ES-I3 (cell line): ENCODE data around the gene ZNF497.
"Not testable (repeated sequence)": the region's sequence is repeated elsewhere in the genome, so short reads cannot be mapped to it uniquely, and the experiment has no call there.

Experiments
- H3K36me3 ChIP-seq: 2 replicates; pipeline ENCODE4 v1.6.1; 2013; ENCODE audit warnings: mild to moderate bottlenecking, low read length, control low read depth, moderate library complexity; ENCODE audit not compliant: insufficient read depth
- H3K4me1 ChIP-seq: 2 replicates; pipeline ENCODE4 v1.6.1; 2013; ENCODE audit warnings: mild to moderate bottlenecking, control low read depth, low read length; ENCODE audit not compliant: insufficient read depth
- H3K9ac ChIP-seq: 2 replicates; pipeline ENCODE4 v1.6.1; 2013; ENCODE audit warnings: low read depth, mild to moderate bottlenecking, low read length, moderate library complexity
- H3K9me3 ChIP-seq: 2 replicates; pipeline ENCODE4 v1.6.1; 2013; ENCODE audit warnings: mild to moderate bottlenecking, low read length, moderate library complexity; ENCODE audit not compliant: control insufficient read depth, insufficient read depth

ZNF497 gene

DNA sequence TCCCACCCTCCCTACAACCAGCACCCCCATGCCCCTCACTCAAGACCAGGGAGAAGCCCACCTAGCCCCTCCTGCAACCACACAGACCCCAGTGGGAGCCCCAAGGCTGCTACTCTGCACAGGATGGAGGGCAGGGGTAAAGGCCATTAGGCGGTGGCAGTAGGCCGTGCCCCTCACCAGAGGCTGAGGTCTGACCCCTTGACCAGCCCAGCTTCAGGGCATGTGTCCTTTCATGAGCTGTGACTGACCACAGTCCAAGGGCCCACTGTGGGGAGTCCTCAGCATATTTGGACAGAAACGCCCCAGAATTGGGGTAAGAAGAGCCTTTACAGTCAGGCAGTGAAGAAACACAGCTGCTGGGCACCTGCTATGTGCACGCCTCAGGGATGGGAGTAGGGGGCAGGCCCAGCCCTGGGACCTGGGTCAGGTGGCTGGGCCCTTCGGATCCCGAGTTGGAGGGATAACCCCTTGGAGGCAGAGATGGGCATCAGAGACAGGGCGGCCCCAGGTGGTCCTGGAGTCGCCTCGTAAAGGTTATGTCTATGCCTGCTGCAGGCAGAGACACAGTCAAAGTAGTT, 22.9 kb upstream of the ZNF497 start:
- peaks cover 15% of the 10 kb centered on the region for H3K36me3 ChIP-seq

DNA sequence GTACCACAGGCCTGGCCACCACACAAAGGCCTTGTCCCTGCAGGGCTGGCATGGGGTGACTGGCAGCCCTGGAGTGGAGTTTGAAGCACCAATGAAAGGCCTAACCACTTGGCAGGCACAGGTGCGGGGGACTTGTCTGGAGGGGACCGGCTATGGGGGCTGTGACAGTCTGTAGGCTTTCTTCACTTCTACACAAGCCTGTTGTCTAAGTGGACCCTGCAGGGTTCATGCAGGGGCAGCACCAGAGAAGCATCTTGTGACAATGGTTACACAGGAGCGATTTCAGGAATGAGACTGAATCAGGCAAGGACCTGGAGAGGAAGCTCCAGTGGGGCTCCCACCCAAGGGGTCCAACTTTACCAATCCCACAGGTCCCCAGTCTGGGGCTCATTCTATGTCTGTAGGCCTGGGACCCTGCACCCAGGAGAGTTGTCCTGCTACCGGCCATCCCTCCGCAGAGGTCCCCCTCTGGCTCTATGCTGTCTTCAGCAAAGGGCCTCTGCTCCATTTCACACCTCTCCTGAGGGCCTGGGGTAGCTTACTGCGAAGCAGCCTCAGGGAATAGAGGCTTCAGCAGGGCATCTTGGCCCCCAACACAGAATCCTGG, 20.5 kb upstream of the ZNF497 start:
- Histone ChIP-seq H3K9ac (no peak overlapping the region), H3K9me3 (no peaks in the 10 kb centered on the region), H3K4me1 (peaks cover 7% of the 10 kb centered on the region; the same call in 1 of the 2 replicates)

More for the DNA sequence above, 22.9 kb upstream of the ZNF497 start:
- Histone ChIP-seq H3K9ac (peak overlapping the region; percentile 90), H3K9me3 (no peaks in the 10 kb centered on the region), H3K4me1 (peaks cover 7% of the 10 kb centered on the region; the same call in 1 of the 2 replicates)

DNA sequence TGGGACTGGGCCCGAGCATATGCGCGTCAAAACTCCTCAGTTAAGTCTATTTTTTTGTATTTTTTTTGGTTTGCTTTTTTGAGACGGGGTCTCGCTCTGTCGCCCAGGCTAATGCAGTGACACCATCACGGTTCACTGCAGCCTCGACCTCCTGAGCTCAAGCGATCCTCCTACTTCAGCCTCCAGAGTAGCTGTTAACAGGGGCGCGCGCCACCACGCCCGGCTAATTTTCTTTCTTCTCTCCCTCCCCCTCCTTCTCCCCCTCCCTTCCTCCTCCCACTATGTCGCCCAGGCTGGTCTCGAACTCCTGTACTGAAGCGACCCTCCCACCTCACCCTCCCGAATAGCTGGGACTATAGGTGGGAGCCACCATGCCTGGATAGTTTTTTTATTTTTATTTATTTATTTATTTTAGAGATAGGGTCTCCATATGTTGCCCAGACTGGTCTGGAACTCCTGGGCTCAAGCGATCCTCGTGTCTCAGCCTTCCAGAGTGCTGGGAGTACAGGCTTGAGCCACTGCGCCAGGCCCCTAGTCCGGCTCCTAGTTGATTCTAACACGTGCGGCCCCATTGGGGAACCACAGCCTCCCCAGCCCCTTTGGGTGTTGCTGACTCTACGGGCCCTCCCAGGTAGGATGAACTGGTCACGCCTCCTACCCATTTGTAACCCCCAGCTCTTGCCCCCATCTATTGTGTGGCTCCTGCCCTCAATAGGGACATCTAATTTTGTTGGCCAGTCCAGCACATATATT, 19.1 kb upstream of the ZNF497 start:
- Histone ChIP-seq H3K9ac (peak overlapping the region; percentile 95), H3K9me3 (no peaks in the 10 kb centered on the region), H3K36me3 (no peaks in the 10 kb centered on the region), H3K4me1 (peaks cover 7% of the 10 kb centered on the region; the same call in 1 of the 2 replicates)

More for the DNA sequence above, 20.5 kb upstream of the ZNF497 start:
- H3K36me3 ChIP-seq: peaks cover 2% of the 10 kb centered on the region

DNA sequence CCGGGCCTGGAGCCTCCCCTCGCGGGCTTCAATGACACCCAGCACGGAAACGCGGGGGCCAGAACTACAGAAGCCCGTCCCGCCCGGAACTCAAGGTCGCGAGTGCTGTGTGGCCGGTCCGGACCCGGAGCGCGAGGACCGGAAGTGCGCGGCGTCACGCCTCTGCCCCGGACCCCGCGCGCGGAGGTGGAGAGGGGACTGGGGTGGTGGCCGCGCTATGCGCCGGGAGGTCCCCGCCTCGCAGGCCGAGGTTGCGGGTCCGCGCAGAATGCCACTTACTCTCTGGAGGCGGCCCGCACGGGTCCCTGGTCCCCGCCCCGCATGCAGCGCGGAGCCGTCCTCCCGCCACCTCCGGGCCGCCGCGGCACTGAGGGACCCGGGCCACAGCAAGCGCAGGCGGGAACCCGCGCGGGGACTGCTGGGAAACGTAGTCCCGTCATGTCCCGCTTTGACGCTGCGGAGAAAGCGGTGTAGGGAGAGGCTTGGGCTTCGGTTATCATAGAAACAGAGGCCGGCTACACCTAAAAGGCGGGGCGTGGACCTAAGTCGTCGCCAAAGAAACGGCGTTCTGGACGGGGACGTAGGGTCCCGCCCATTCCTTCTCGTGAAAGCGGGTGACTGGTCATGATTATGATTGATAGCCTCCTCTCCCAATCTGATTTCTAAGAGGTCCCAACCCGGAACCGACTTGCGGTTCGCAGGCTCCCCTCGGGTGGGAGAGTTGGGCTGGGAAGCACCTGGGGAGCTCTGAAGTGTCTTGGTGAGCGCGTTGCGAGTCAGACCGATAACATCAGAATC, 18.3 kb upstream of the ZNF497 start, which contains the start of gene ZNF837:
ZNF837 (minus strand) TSS at position 369 of the 798 bp plus-strand sequence. CDS start 11,698 bp downstream, outside the sequence.
- Histone ChIP-seq H3K9me3 (no peaks in the 10 kb centered on the region), H3K9ac (peak within 1 kb of the TSS; percentile 95), H3K36me3 (no peaks in the 10 kb centered on the region), H3K4me1 (peaks cover 7% of the 10 kb centered on the region; the same call in 1 of the 2 replicates)

DNA sequence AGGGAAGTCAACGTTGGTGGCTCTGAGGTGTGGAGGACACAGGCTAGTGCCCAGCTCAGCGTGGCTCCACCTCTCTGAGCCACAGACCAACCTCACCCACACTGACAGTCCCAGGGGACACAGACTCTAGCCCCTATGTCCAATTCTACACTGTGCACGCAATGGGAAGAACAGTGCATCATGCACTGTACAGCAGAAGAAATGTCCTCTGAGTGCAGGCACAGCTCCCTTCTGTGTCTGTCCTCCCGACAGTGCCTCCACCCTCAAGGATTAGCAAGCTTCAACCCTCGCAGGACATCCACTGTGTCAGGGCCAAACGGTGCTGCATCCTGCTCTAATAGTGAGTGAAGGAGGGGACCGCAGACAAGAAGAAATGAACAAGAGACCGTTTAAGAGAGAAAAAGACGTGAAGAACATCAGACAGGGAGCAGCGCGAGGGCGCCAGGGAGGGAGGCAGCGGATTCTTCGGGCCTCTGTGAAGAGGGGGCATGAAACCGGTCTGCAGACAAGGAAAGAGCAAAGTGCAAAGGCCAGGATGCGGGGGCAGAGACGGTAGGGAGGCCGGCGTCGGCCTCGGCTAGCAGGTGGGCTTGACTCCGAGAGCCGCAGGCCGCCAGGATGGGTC, 17.6 kb upstream of the ZNF497 start:
- H3K9ac ChIP-seq: peak overlapping the region; percentile 95
- no peaks in the 10 kb centered on the region for H3K36me3 ChIP-seq

DNA sequence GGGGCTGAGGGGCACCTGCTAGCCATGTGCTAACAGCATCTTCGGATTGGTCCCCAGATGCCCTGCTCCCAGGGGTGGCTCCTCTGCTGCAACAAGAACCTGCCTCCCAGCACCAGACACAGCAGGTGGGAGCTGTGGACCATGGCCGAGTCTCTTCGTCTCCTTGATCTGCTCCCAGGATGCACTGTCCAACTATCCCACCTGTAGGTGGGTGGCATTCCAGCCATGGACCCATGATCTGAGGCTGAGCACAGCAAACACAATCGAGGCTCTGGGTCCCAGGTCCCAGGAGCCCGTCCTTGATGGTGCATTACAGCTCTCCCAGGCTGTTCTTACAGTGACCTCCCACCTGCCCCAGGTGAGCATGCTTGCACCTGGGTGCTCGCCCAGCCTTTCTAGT, 16.7 kb upstream of the ZNF497 start:
- Histone ChIP-seq H3K36me3 (no peaks in the 10 kb centered on the region), H3K4me1 (no peaks in the 10 kb centered on the region), H3K9ac (no peak overlapping the region), H3K9me3 (no peaks in the 10 kb centered on the region)

More for the DNA sequence above, 17.6 kb upstream of the ZNF497 start:
- Histone ChIP-seq H3K9me3 (no peaks in the 10 kb centered on the region), H3K4me1 (no peaks in the 10 kb centered on the region)

DNA sequence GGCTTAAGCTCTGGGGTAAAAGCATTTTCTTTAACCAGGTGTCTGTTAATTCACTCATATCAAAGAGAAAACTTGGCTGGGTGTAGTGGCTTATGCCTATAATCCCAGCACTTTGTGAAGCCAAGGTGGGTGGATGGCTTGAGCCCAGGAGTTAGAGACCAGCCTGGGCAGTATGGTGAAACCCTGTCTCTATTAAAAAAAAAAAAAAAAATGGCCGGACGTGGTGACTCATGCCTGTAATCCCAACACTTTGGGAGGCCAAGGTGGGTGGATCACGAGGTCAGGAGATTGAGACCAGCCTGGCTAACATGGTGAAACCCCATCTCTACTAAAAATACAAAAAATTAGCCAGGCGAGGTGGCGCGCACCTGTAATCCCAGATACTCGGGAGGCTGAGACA, 14.2 kb upstream of the ZNF497 start:
- not testable (repeated sequence) for H3K36me3 ChIP-seq

DNA sequence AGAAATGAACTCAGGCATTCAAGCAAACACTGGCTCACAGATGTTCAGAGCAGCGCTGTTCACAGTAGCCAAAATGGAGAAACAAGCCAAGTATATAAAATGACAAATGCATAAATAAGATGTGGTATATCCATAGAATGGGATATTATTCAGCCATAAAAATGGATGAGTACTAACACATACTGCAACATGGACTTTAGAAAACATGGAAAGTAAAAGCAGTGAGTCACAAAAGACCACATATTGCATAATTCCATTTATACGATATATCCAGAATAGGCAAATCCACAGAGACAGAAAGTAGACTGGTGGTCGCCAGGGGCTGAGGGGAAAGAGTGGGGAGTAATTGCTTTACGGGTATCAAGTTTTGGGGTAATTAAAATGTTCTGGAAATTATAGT, 11.6 kb upstream of the ZNF497 start:
- H3K9me3 ChIP-seq: no peaks in the 10 kb centered on the region
- H3K4me1 ChIP-seq: no peaks in the 10 kb centered on the region
- no peaks in the 10 kb centered on the region for H3K36me3 ChIP-seq
- no peak overlapping the region for H3K9ac ChIP-seq

More for the DNA sequence above, 14.2 kb upstream of the ZNF497 start:
- H3K9ac ChIP-seq, H3K9me3 ChIP-seq, H3K4me1 ChIP-seq: not testable (repeated sequence)

DNA sequence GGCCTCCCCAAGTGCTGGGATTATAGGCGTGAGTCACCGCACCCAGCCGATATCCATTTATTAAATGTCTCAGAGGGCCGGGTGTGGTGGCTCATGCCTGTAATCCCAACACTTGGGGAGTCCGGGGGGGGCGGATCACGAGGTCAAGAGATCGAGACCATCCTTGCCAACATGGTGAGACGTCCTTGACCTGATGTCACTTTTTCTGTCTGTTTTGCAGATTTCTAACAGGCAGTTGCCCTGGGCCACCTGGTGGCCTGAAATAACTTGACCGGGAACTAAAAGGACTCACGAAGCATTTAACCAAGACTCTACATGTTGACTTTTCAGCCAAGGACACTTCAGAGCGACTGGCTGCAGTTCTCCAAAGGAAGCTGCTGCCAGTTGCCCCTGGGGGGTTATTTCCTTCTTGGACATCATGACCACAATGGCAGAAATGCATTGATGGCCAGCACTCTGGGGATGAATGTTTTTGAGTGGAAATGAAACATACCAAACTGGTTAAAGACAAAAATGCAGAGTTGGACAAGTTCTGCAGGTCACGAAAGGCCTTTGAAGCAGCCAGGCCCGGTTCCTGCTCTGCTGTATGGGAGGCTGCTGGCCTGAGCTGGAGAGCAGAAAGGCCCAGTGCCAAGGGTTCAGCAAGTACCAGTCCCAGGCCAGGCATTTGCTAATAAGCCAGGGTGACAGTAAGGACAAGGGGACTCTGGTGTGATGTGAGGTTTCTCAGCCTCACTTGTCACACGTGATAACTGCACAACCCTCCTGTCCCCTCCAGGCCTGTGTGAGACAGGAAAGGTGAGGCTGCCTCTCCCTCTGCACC, 10.0 kb upstream of the ZNF497 start:
- Histone ChIP-seq H3K9me3 (no peaks in the 10 kb centered on the region), H3K9ac (no peak overlapping the region), H3K36me3 (no peaks in the 10 kb centered on the region), H3K4me1 (no peaks in the 10 kb centered on the region)

DNA sequence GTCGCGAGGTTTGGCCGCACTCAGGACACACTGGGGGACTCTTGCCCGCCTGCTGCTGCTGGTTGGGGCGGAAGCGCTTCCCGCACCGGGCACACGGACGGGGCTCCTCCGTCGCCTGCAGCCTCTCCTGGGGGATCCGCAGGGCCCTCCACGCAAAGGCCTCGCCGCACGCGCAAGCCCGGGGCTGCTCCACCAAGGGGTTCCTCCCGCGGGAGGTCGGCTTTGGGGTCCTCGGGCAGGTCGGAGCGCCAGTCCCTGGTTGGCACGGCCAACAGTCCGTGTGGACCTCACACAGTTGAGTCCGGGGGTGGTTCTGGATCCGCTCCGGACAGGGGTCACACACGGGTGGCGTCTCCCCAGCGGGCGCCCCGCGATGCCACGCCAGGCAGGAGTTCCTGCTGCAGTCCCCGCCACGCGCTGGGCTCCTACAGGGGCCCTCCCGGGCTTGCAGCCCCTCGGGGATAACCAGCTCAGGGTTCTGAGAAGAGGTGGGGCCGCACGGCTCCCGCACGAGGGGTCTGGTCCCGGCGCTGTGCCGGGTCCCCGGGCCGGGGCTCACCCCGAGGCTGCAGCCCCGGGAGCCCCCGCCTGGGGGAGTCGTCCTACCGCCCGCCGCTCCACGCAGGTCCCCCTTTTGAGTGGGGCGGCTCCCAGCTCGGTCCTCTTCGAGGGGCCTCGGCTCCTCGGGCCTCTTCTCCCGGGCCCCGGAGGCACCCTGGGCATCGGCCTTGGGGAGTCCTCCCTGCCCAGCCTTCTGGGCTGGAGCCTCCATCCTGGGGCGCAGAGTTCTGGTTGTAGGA, 6.2 kb upstream of the ZNF497 start:
- H3K36me3 ChIP-seq: no peaks in the 10 kb centered on the region
- H3K4me1 ChIP-seq: no peaks in the 10 kb centered on the region
- no peak overlapping the region for H3K9ac ChIP-seq
- no peaks in the 10 kb centered on the region for H3K9me3 ChIP-seq

DNA sequence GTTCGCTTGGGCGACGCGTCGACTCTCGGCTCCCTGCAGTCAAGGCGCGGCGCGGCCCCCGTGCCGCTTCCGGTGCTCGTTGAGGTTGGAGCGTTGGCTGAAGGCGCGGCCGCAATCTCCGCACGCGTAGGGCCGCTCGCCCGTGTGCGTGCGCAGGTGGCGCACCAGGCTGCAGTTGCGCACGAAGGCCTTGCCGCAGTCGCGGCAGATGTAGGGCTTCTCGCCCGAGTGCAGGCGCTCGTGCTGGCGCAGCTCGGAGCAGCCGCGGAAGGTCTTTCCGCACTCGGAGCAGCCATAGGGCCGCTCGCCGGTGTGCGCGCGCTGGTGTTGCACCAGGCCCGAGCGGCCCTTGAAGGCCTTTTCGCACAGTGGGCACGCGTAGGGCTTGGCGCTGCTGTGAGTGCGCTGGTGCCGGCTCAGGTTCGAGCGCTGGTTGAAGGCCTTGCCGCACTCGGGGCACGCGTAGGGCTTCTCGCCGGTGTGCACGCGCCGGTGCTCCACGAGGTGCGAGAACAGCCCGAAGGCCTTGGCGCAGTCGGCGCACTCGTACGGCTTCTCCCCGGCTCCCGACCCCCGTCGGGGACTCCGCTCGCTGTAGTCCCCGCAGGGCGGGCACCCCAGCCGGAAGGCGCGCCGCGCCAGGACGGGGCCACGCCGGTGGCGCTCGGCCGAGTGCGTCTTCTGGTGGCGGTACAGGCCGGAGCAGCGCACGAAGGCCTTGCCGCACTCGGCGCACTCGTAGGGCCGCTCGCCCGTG, 5.3 kb upstream of the ZNF497 start:
- H3K9me3 ChIP-seq: no peaks in the 10 kb centered on the region
- H3K9ac ChIP-seq: no peak overlapping the region
- H3K4me1 ChIP-seq: no peaks in the 10 kb centered on the region
- H3K36me3 ChIP-seq: no peaks in the 10 kb centered on the region
